Measurements from ENCODE around the gene SPATA24.

Gene SPATA24

DNA sequence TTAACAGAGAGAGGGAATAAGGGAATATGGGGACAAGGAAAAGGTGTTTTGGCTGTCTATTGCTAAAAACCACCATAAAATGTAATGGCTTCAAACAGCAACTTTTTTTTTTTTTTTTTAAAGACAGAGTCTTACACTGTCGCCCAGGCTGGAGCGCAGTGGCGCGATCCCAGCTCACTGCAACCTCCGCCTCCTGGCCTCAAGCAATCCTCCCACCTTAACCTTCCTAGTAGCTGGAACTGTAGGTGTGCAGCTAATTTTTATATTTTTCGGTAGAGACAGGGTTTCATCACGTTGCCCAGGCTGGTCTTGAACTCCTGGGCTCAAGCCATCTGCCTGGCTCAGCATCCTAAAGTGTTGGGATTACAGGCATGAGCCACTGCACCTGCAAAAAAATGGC is 4.3 kb upstream of the SPATA24 start:
- H3K4me3 ChIP-seq (ENCODE audit: low read length): no peak overlapping the region
- DNase-seq (ENCODE audit: low read depth): no peak
- TF ChIP-seq, protein P1, sequence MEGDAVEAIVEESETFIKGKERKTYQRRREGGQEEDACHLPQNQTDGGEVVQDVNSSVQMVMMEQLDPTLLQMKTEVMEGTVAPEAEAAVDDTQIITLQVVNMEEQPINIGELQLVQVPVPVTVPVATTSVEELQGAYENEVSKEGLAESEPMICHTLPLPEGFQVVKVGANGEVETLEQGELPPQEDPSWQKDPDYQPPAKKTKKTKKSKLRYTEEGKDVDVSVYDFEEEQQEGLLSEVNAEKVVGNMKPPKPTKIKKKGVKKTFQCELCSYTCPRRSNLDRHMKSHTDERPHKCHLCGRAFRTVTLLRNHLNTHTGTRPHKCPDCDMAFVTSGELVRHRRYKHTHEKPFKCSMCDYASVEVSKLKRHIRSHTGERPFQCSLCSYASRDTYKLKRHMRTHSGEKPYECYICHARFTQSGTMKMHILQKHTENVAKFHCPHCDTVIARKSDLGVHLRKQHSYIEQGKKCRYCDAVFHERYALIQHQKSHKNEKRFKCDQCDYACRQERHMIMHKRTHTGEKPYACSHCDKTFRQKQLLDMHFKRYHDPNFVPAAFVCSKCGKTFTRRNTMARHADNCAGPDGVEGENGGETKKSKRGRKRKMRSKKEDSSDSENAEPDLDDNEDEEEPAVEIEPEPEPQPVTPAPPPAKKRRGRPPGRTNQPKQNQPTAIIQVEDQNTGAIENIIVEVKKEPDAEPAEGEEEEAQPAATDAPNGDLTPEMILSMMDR (conservative IDR thresholded peaks at IDR 0.05; ENCODE audit: low read depth, low read length): no peak

DNA sequence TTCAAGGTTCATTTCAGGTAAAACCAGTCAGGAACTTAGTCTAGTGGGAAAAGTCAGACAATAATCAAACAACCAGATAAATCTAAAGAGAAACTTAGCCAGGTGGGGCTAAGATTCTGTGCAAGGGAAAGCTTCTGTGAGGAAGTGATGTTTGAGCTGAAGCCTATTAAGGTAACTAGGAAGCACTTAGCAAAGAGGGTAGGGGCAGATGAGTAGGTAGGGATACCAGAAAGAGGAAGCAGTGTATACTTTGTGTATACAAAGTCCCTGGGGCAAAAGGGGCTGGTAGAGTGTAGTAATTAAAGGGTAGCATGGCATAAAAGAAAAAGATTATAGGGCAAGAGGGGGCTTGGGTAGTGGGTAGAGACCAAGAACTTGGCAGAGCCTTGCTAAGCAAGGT is 3.6 kb upstream of the SPATA24 start:
- TF ChIP-seq, protein P1 (conservative IDR thresholded peaks at IDR 0.05; ENCODE audit: low read depth, low read length): no peak
- no peak overlapping the region for H3K4me3 ChIP-seq (ENCODE audit: low read length)
- DNase-seq (ENCODE audit: low read depth): no peak

DNA sequence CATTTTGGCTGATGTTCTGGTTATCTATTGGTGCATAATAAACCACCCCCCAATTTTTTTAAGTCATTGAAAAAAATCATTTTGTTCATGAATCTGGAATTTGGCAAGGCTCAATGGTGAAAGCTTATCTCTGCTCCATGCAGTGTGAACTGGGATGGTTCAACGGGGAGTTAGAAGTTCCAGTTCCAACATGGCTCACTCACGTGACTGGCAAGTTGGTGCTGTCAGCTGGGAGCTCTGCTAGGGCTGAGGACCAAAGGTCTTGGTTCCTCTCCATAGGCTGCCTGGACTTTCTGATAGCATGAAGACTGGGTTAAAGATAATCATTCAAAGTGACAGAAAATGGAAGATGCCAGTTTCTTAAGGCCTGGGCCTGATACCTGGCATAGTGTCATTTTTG is 3.1 kb upstream of the SPATA24 start:
- TF ChIP-seq, protein P1 (conservative IDR thresholded peaks at IDR 0.05; ENCODE audit: low read depth, low read length): no peak
- no peak overlapping the region for H3K4me3 ChIP-seq (ENCODE audit: low read length)
- DNase-seq (ENCODE audit: low read depth): no peak

DNA sequence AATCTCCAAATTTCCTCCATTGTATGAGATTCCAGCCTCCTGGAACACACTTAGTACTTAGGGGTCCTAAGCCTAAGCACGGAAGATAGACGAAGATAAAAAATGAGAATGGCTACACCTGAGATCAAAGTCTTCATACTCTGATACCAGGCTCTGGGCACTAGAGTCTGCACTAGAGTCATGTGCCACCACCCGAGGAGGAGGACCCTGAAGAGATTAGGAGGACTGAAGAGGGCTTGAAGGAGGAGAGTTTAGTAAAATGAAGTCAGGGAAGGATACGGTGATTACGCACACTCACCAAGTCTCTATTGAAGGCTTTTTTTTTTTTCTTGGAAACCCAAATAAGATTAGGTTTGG is 573 bp upstream of the SPATA24 start:
- H3K4me3 ChIP-seq (ENCODE audit: low read length): peak overlapping the region; percentile 59
- no peak for DNase-seq (ENCODE audit: low read depth)
- TF ChIP-seq, protein P1 (conservative IDR thresholded peaks at IDR 0.05; ENCODE audit: low read depth, low read length): no peak

DNA sequence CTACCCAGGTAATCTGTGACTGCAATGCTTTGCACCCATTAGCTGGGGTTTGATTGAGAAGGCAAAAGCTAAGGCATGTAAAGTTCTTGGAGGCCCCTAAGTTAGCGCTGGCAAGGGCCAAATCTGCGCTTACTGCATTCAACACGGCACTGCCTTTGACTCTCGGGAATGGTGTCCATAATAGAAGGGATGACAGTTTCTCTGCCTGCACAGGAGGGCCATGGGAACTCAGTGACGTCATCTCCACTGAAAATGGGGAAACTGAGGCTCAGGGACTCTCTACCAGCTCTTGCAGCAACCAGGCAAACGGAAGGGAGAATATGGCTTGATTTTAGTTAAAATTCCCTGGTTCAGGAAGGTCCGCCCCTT is 487 bp downstream of the SPATA24 start:
- TF ChIP-seq, protein P1 (conservative IDR thresholded peaks at IDR 0.05; ENCODE audit: low read depth, low read length): no peak
- H3K4me3 ChIP-seq (ENCODE audit: low read length): peak overlapping the region; percentile 59
- DNase-seq (ENCODE audit: low read depth): no peak

DNA sequence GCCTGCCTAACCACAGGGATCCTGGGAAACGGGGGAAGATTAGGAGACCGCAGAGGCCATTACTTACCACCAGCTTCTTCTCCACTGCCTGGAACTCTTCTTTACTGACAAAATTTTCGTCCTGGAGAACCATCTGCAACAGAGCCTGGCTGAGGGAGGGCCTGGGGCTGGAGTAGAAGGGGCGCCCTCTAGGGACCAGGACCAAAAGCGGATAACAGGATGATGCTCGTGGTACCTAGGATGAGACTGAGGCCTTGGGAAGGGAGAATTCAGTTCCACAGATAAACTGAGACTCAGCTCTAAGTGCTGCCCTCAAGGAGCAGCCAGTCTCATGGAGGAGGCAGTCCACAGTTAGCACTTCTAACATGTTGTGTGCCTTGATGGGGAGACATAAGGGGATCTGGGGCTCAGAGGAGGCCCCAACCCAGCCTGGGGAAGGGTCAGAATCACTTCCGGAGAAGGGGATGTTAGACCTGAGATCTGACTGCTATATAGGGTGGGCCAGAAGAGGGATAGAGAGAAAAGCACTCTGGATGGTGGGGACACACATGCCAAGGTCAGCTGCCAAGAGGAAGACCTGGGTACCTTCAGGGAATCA is 1.2 kb downstream of the SPATA24 start:
- no peak overlapping the region for H3K4me3 ChIP-seq (ENCODE audit: low read length)
- no peak for DNase-seq (ENCODE audit: low read depth)
- TF ChIP-seq, protein P1 (conservative IDR thresholded peaks at IDR 0.05; ENCODE audit: low read depth, low read length): peak; percentile 56

DNA sequence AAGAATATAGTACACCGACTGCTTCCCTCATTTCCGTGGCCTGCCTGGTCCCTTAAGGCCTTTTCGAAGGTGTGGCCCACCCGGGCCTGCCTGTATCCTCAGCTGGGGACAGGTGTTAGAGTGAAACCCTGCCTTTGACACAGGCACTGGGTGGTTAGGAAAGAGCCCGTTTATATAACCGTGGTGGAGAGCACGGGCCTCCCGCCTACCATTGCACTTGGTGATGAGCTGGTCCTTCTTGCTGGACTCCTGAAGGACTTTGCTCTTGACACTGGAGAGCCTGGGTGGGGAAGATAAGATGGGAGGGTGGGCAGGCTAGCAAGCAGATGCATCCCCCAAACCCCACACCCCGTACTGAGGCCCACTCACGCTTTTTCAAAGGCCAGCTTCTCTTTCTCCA is 2.3 kb downstream of the SPATA24 start:
- no peak overlapping the region for H3K4me3 ChIP-seq (ENCODE audit: low read length)
- TF ChIP-seq, protein P1 (conservative IDR thresholded peaks at IDR 0.05; ENCODE audit: low read depth, low read length): no peak
- no peak for DNase-seq (ENCODE audit: low read depth)

All from retinal pigment epithelial cell (primary cell).